H1 (cell line): ENCODE data around the gene MKNK2. TPM values are rescaled to one million over a fixed set of nuclear protein-coding genes. Genes with fewer than 3 reads are reported as not detected.

Source experiments
- CTCF ChIA-PET: fragments of 300-600 bp; sonication (Branson Sonifier 250); formaldehyde crosslinking; loops from one replicate; lab custom pipeline; 2021; ENCODE audit not compliant: partially characterized antibody; lab: Charles Lee
- POLR2A ChIA-PET: fragments of 300-600 bp; sonication (Branson Sonifier 250); formaldehyde crosslinking; loops from one replicate; lab custom pipeline; 2021; ENCODE audit warnings: inconsistent platforms; ENCODE audit not compliant: partially characterized antibody; lab: Charles Lee
- DNase-seq, 2 experiments: peaks; one replicate each; pipeline versions ENCODE4 v3.0.0 to v3.0.0-alpha.2; 2010 to 2022; ENCODE audit warnings: low spot score in 2 of 2, low read depth in 1 of 2, mixed read lengths in 1 of 2
- FAIRE-seq: peaks from 2 replicates; lab custom pipeline; 2011; peaks lifted over from hg19 to GRCh38; lab: Jason Lieb, UNC
- H2AFZ ChIP-seq: 2 replicates; pipeline ENCODE4 v1.8.1; 2012; ENCODE audit warnings: low read length, inconsistent platforms
- H2AK5ac ChIP-seq: 2 replicates; pipeline ENCODE4 v1.6.1; 2013; ENCODE audit warnings: low read depth, low read length
- H2BK120ac ChIP-seq: replicated peaks from 2 replicates; pipeline ENCODE3; 2013; ENCODE audit warnings: low read depth, low read length, inconsistent platforms
- H2BK12ac ChIP-seq: 2 replicates; pipeline ENCODE4 v1.6.1; 2013; ENCODE audit warnings: low read depth, low read length
- H2BK15ac ChIP-seq: 2 replicates; pipeline ENCODE4 v1.6.1; 2013; ENCODE audit warnings: low read length
- H2BK20ac ChIP-seq: 2 replicates; pipeline ENCODE4 v1.6.1; 2013; ENCODE audit warnings: low read length
- H2BK5ac ChIP-seq: 2 replicates; pipeline ENCODE4 v1.6.1; 2013; ENCODE audit warnings: low read depth, low read length
- H3K14ac ChIP-seq: 2 replicates; pipeline ENCODE4 v1.6.1; 2013; ENCODE audit warnings: inconsistent platforms; ENCODE audit not compliant: insufficient read length
- H3K18ac ChIP-seq: 2 replicates; pipeline ENCODE4 v1.6.1; 2013; ENCODE audit warnings: low read length; ENCODE audit errors: extremely low read depth
- H3K23ac ChIP-seq: 2 replicates; pipeline ENCODE4 v1.6.1; 2013; ENCODE audit warnings: inconsistent platforms; ENCODE audit not compliant: insufficient read length
- H3K23me2 ChIP-seq: 2 replicates; pipeline ENCODE4 v1.6.1; 2013; ENCODE audit warnings: low read depth, low read length
- H3K27ac ChIP-seq: 2 replicates; pipeline ENCODE4 v1.6.1; 2011; ENCODE audit warnings: low read depth, low read length, inconsistent platforms
- H3K27me3 ChIP-seq, 4 experiments: replicated peaks in 1 of 4; 1 replicate in 1 of 4; 2 replicates in 3 of 4; pipeline versions ENCODE4 v1.6.1 to v1.8.1; 2011 to 2013; ENCODE audit warnings: low read length in 3 of 4, mild to moderate bottlenecking in 3 of 4, inconsistent platforms in 2 of 4, mixed read lengths in 2 of 4, moderate library complexity in 1 of 4; ENCODE audit not compliant: control insufficient read depth in 3 of 4, insufficient read depth in 3 of 4; ENCODE audit errors: extremely low read depth in 1 of 4
- H3K36me3 ChIP-seq, 4 experiments: 2 replicates each; pipeline versions ENCODE4 v1.6.1 to v1.8.1; 2011 to 2013; ENCODE audit warnings: mild to moderate bottlenecking in 4 of 4, low read length in 3 of 4, moderate library complexity in 2 of 4, control low read depth in 1 of 4, inconsistent platforms in 1 of 4; ENCODE audit not compliant: insufficient read depth in 4 of 4, control insufficient read depth in 2 of 4
- H3K4ac ChIP-seq: replicated peaks from 2 replicates; pipeline ENCODE3; 2013; ENCODE audit warnings: low read length, low read depth, mixed read lengths, inconsistent platforms; ENCODE audit not compliant: insufficient read length
- H3K4me1 ChIP-seq, 4 experiments: replicated peaks in 1 of 4; 1 replicate in 1 of 4; 2 replicates in 3 of 4; pipeline versions ENCODE4 v1.6.1 to v1.8.1; 2011 to 2013; ENCODE audit warnings: low read length in 3 of 4, inconsistent platforms in 2 of 4, mixed read lengths in 1 of 4; ENCODE audit not compliant: insufficient read depth in 4 of 4, control insufficient read depth in 3 of 4
- H3K4me2 ChIP-seq, 2 experiments: 2 replicates each; pipeline versions ENCODE4 v1.6.1 to v1.8.1; 2011 to 2013; ENCODE audit warnings: low read depth in 2 of 2, low read length in 2 of 2, control low read depth in 1 of 2, inconsistent platforms in 1 of 2, mild to moderate bottlenecking in 1 of 2; ENCODE audit not compliant: insufficient read depth in 1 of 2
- H3K4me3 ChIP-seq, 4 experiments: fragments of 200-600, 300-600 bp in 1 of 4; sonication (generic), shearing (Covaris generic), sonication (Bioruptor Twin) in 1 of 4; 2 replicates each; pipeline versions ENCODE4 v1.5.1 to v1.8.1; 2011 to 2016; ENCODE audit warnings: low read length in 4 of 4, low read depth in 3 of 4, control low read depth in 2 of 4, inconsistent platforms in 2 of 4, mild to moderate bottlenecking in 2 of 4, mixed read lengths in 1 of 4, moderate library complexity in 1 of 4; ENCODE audit not compliant: insufficient read depth in 2 of 4; ENCODE audit errors: extremely low read depth in 1 of 4
- H3K56ac ChIP-seq: replicated peaks from 2 replicates; pipeline ENCODE3; 2013; ENCODE audit warnings: low read depth, mild to moderate bottlenecking, mixed read lengths, low read length, inconsistent platforms; ENCODE audit not compliant: insufficient read length
- H3K79me1 ChIP-seq: 2 replicates; pipeline ENCODE4 v1.6.1; 2013; ENCODE audit warnings: low read depth, low read length, control low read depth
- H3K79me2 ChIP-seq, 2 experiments: 2 replicates each; pipeline versions ENCODE4 v1.6.1 to v1.8.1; 2012 to 2013; ENCODE audit warnings: low read length in 2 of 2, mild to moderate bottlenecking in 2 of 2, inconsistent platforms in 1 of 2; ENCODE audit not compliant: insufficient read depth in 2 of 2, control insufficient read depth in 1 of 2
- H3K9ac ChIP-seq, 4 experiments: replicated peaks in 1 of 4; 1 replicate in 1 of 4; 2 replicates in 3 of 4; pipeline versions ENCODE4 v1.6.1 to v1.8.1; 2011 to 2013; ENCODE audit warnings: low read depth in 3 of 4, low read length in 3 of 4, control low read depth in 2 of 4, mild to moderate bottlenecking in 2 of 4, moderate library complexity in 2 of 4, inconsistent platforms in 1 of 4; ENCODE audit errors: extremely low read depth in 1 of 4
- H3K9me3 ChIP-seq, 2 experiments: 2 replicates each; pipeline versions ENCODE4 v1.6.1 to v1.8.1; 2012 to 2013; ENCODE audit warnings: mild to moderate bottlenecking in 2 of 2, moderate library complexity in 2 of 2, control low read depth in 1 of 2, inconsistent platforms in 1 of 2, low read depth in 1 of 2, low read length in 1 of 2, mixed read lengths in 1 of 2; ENCODE audit not compliant: insufficient read depth in 2 of 2
- H4K20me1 ChIP-seq, 2 experiments: replicated peaks in 1 of 2; 2 replicates each; pipeline versions ENCODE3 to v1.8.1; 2011 to 2013; ENCODE audit warnings: inconsistent platforms in 2 of 2, low read length in 2 of 2, mild to moderate bottlenecking in 1 of 2; ENCODE audit not compliant: insufficient read depth in 2 of 2, control insufficient read depth in 1 of 2
- H4K5ac ChIP-seq: 2 replicates; pipeline ENCODE4 v1.6.1; 2013; ENCODE audit warnings: low read length, low read depth, mixed read lengths, inconsistent platforms; ENCODE audit not compliant: insufficient read length
- H4K8ac ChIP-seq: 2 replicates; pipeline ENCODE4 v1.8.0; 2013; ENCODE audit warnings: mild to moderate bottlenecking, moderate library complexity, low read length, inconsistent platforms; ENCODE audit not compliant: insufficient read depth; ENCODE audit errors: extremely low read depth
- H4K91ac ChIP-seq: replicated peaks from 2 replicates; pipeline ENCODE3; 2013; ENCODE audit warnings: low read length, mixed read lengths, inconsistent platforms; ENCODE audit not compliant: insufficient read length
- BACH1 ChIP-seq: IDR thresholded peaks from 2 replicates; pipeline ENCODE4 v1.6.1; 2012; ENCODE audit warnings: low read length, improper control_type of control experiment
- GABPA ChIP-seq: IDR thresholded peaks from 2 replicates; pipeline ENCODE4 v1.6.1; 2011; ENCODE audit warnings: mild to moderate bottlenecking, low read length, moderate library complexity, borderline replicate concordance; ENCODE audit not compliant: insufficient read depth
- HDAC6 ChIP-seq: IDR thresholded peaks from one replicate; pipeline ENCODE4 v1.7.1; 2012; ENCODE audit warnings: low read depth, mild to moderate bottlenecking, inconsistent platforms, low read length, moderate library complexity
- KDM4A ChIP-seq: IDR thresholded peaks from one replicate; pipeline ENCODE4 v1.7.1; 2012; ENCODE audit warnings: low read depth, mild to moderate bottlenecking, moderate library complexity, low read length, inconsistent platforms; ENCODE audit not compliant: severe bottlenecking
- MAX ChIP-seq: IDR thresholded peaks from 2 replicates; pipeline ENCODE4 v1.6.1; 2012; ENCODE audit warnings: inconsistent platforms
- RBBP5 ChIP-seq: IDR thresholded peaks from 2 replicates; pipeline ENCODE4 v1.7.1; 2012; ENCODE audit warnings: low read depth, mild to moderate bottlenecking, inconsistent platforms, low read length, moderate library complexity, borderline replicate concordance
- SIN3A ChIP-seq, 2 experiments: IDR thresholded peaks in 1 of 2; conservative IDR thresholded peaks in 1 of 2; 2 replicates each; pipeline ENCODE4 v1.6.1; 2011 to 2012; ENCODE audit warnings: low read length in 2 of 2, improper control_type of control experiment in 1 of 2, low read depth in 1 of 2, mild to moderate bottlenecking in 1 of 2
- SRF ChIP-seq: IDR thresholded peaks from 2 replicates; pipeline ENCODE4 v1.6.1; 2011; ENCODE audit warnings: mild to moderate bottlenecking, low read depth, low read length, moderate library complexity
- SUZ12 ChIP-seq: fragments of 200-600 bp; sonication (generic); IDR thresholded peaks from 2 replicates; pipeline ENCODE4 v1.6.1; 2012; ENCODE audit warnings: mild to moderate bottlenecking, inconsistent platforms, low read length, moderate library complexity, mixed read lengths
- WGBS, 2 experiments: shearing (Covaris generic) in 1 of 2; methylation state at CpG; one replicate each; pipeline versions ENCODE4 v1.1.6 to v1.1.7; 2013 to 2015; ENCODE audit warnings: low lambda C conversion rate in 2 of 2, mixed read lengths in 2 of 2, inconsistent platforms in 1 of 2, low coverage in 1 of 2, missing lambda C conversion rate in 1 of 2; ENCODE audit not compliant: insufficient replicate concordance in 2 of 2, insufficient coverage in 1 of 2, insufficient read length in 1 of 2; ENCODE audit errors: extremely low coverage in 1 of 2, missing lambda C conversion rate in 1 of 2; 5-methylcytosine and 5-hydroxymethylcytosine counted together
- polyA plus RNA-seq, 7 experiments: library from polyadenylated mRNA; depleted of rRNA in 3 of 7; stranded (reverse) in 5 of 7; unstranded in 2 of 7; fragments of >200 nt in 5 of 7; fragments of 200-250 nt in 2 of 7; gene quantifications; 1 replicate in 5 of 7; 2 replicates in 1 of 7; 4 replicates in 1 of 7; pipeline versions ENCODE4 v1.2.1 to v1.2.3, GENCODE V29; 2011 to 2013; ENCODE audit warnings: missing spikeins in 2 of 7, mixed read lengths in 2 of 7
- total RNA-seq: library from RNA; stranded (reverse); fragmentation: NEBNext Ultra II Directional; extraction: Animal tissue kit (Norgen Biotek cat#: 25700); gene quantifications from 2 replicates; pipeline ENCODE4 v1.2.1, GENCODE V29; 2021
- TF ChIP-seq, protein P1 (sequence below): IDR thresholded peaks from 2 replicates; pipeline ENCODE4 v1.6.1; 2011; ENCODE audit warnings: low read length, improper control_type of control experiment

Gene MKNK2
- total and polyA plus RNA-seq, 2 of the 8 experiments (the other 6 are each of a cell fraction or from before 2014, with no cell fraction given) = 163 to 166 TPM

DNA sequence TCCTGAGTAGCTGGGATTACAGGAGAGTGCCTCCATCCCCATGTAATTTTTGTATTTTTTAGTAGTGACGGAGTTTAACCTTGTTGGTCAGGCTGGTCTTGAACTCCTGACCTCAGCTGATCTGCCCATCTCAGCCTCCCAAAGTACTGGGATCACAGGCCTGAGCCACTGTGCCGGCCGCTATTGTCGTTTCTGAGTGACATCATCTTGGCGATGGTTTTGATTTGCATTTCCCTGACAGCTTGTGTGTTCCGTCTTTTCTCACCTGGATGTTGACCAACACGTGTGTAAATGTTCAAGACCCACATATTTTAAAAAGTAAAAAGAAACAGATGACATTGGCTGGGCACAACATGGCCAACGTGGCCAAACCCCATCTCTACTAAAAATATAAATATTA, 12.8 kb upstream of the MKNK2 start:
- CTCF ChIA-PET = interaction anchor here (0.7 to 2.0 kb wide), 9 partner anchors 13 to 134 kb away, joined by 3 to 7 read pairs (median 4); partner anchors contain the start of gene MKNK2
- Histone ChIP-seq H3K9ac (no peak overlapping the region), H3K36me3 (no peaks in the 10 kb centered on the region), H3K56ac (no peak overlapping the region), H3K4me1 (peaks cover 4 to 22% (median 17%) of the 10 kb centered on the region in 4 experiments), H3K4ac (no peak overlapping the region), H3K27ac (no peak overlapping the region), H4K91ac (no peak overlapping the region), H2BK20ac (no peak overlapping the region), H3K27me3 (no peaks in the 10 kb centered on the region), H4K5ac (no peak overlapping the region), H2BK15ac (no peak overlapping the region), H2BK120ac (no peak overlapping the region), H3K4me3 (no peak overlapping the region), H3K23ac (no peak overlapping the region), H4K8ac (no peak overlapping the region), H3K4me2 (no peak overlapping the region), H4K20me1 (no peaks in the 10 kb centered on the region), H3K18ac (no peak overlapping the region), H3K9me3 (no peaks in the 10 kb centered on the region), H2BK5ac (no peak overlapping the region), H3K79me1 (no peaks in the 10 kb centered on the region), H2AK5ac (0 out of 2 replicates have a peak overlapping the region, but pooled peaks have one; percentile 53), H2AFZ (no peak overlapping the region), H3K14ac (no peak overlapping the region), H3K23me2 (peaks cover 5% of the 10 kb centered on the region; the same call in 1 of the 2 replicates), H3K79me2 (no peaks in the 10 kb centered on the region), H2BK12ac (no peak overlapping the region)
- WGBS, 2 experiments = 89% methylated on average over 8 of the region's 8 CpGs; no CpG with 5 or more reads in 1 of the 2 experiments
- POLR2A ChIA-PET = interaction anchor here (1.2 to 6.9 kb wide), 6 partner anchors 12 to 136 kb away, joined by 3 to 74 read pairs (median 3); partner anchors contain the start of gene MKNK2
- no peak for DNase-seq
- TF ChIP-seq SUZ12 (no peak), RBBP5 (no peak), KDM4A (no peak), SRF (no peak), HDAC6 (no peak), BACH1 (no peak), GABPA (no peak), SIN3A (conservative IDR thresholded peaks at IDR 0.05 in 1 of 2, IDR thresholded peaks at IDR 0.05 in 1 of 2; ENCODE audit: low read depth in 1 of 2, low read length in 2 of 2) (no peak), MAX (no peak)
- TF ChIP-seq, protein P1, sequence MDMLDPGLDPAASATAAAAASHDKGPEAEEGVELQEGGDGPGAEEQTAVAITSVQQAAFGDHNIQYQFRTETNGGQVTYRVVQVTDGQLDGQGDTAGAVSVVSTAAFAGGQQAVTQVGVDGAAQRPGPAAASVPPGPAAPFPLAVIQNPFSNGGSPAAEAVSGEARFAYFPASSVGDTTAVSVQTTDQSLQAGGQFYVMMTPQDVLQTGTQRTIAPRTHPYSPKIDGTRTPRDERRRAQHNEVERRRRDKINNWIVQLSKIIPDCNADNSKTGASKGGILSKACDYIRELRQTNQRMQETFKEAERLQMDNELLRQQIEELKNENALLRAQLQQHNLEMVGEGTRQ = no peak
- FAIRE-seq = no peak
